Stimulated activated naive CD8-positive, alpha-beta T cell treated with anti-CD3 and anti-CD28 coated beads, Interleukin-15, Interleukin-2, amounts not matched to agents 100 U/mL and 50 U/mL, for 24 hours (primary cell): ENCODE results near the gene ATG5.
"Not testable (repeated sequence)": the region's sequence is repeated elsewhere in the genome, so short reads cannot be mapped to it uniquely, and the experiment has no call there.

ENCODE experiments used
- ATAC-seq: fragments of 150-1000 bp; cut with Tn5 transposase; one replicate; pipeline ENCODE4 v1.10.0; 2021
- DNase-seq: peaks from one replicate; pipeline ENCODE4 v3.0.0; 2021

The ATG5 gene

GRCh38 chr6:106154326-106154725, 171.2 kb downstream of the ATG5 start:
- ATAC-seq, result no peak
- DNase-seq, result no peak

GRCh38 chr6:106152952-106153351, 172.6 kb downstream of the ATG5 start:
- DNase-seq, result no peak
- ATAC-seq, result no peak

GRCh38 chr6:106152476-106152875, 173.1 kb downstream of the ATG5 start:
- DNase-seq, result not testable (repeated sequence)
- ATAC-seq, result peak; percentile 53

GRCh38 chr6:106149472-106150069, 176.0 kb downstream of the ATG5 start:
- DNase-seq (peak; percentile 60), ATAC-seq (peak; percentile 80)

GRCh38 chr6:106147476-106147875, 178.1 kb downstream of the ATG5 start:
- no peak for DNase-seq
- no peak for ATAC-seq

- DNase-seq (no peak), ATAC-seq (no peak)
Measured at GRCh38 chr6:106146852-106147351, 178.7 kb downstream of the ATG5 start.

- DNase-seq, result peak; percentile 54
- no peak for ATAC-seq
Measured at GRCh38 chr6:106145741-106146227, 179.8 kb downstream of the ATG5 start.

- ATAC-seq (no peak), DNase-seq (no peak)
Measured at GRCh38 chr6:106145144-106145543, 180.4 kb downstream of the ATG5 start.

GRCh38 chr6:106143665-106144064, 181.9 kb downstream of the ATG5 start:
- DNase-seq, result no peak
- no peak for ATAC-seq

- no peak for DNase-seq
- no peak for ATAC-seq
Measured at GRCh38 chr6:106142876-106143431, 182.6 kb downstream of the ATG5 start.

- peak; percentile 93 for ATAC-seq
- DNase-seq, result peak; percentile 75
Measured at GRCh38 chr6:106141441-106142237, 183.9 kb downstream of the ATG5 start.

GRCh38 chr6:106138151-106138550, 187.4 kb downstream of the ATG5 start:
- DNase-seq (no peak), ATAC-seq (no peak)

- ATAC-seq (no peak), DNase-seq (no peak)
Measured at GRCh38 chr6:106136845-106137244, 188.7 kb downstream of the ATG5 start.

- no peak for ATAC-seq
- DNase-seq, result no peak
Measured at GRCh38 chr6:106135911-106136571, 189.5 kb downstream of the ATG5 start.

- ATAC-seq (peak; percentile 77), DNase-seq (no peak)
Measured at GRCh38 chr6:106134906-106135634, 190.5 kb downstream of the ATG5 start.
